GM19193 (cell line): Measurements from ENCODE around the gene GET3.

Source experiments
- POLR2A ChIP-seq: IDR thresholded peaks from 4 replicates; pipeline ENCODE4 v1.6.1; 2011; ENCODE audit not compliant: insufficient read depth, insufficient read length; ENCODE audit errors: extremely low read depth

The GET3 gene

DNA sequence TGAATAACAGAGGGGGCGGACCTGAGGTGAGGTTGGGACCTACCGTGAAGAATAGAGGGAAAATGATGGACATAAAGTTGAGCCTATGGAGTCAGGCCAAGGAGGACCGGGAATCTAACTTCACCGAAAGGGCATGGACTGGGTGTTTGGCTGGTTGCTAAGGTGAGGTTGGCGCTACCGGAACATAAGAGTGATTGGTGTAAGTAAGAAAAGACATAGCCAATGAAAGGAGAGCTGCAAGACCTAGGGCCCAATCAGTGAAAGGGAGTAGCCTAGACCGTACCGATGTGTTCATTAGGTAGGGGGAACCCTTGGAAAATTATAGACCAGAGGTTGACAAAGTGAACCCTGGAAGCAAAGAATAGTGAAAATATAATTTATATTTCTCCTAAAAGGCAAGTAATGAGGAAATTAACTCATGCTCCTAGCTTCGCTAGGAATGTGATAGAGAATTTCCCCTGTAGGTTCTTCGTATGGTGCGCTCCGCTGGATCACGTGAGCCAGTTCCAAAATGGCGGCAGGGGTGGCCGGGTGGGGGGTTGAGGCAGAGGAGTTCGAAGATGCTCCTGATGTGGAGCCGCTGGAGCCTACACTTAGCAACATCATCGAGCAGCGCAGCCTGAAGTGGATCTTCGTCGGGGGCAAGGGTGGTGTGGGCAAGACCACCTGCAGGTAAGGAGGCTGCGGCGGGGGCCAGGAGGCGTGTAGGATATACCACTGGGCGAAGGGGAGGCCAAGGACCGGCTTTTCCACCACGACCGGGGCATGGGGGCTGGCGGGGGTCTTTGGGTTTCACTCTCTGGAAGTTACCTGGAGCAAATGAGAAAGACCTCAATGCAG is at the start of gene GET3:
TSS of gene GET3 (plus strand) at position 503 of the 840 bp plus-strand sequence. CDS start at position 512, 9 bp downstream.
- TF ChIP-seq POLR2A: peak; percentile 91

DNA sequence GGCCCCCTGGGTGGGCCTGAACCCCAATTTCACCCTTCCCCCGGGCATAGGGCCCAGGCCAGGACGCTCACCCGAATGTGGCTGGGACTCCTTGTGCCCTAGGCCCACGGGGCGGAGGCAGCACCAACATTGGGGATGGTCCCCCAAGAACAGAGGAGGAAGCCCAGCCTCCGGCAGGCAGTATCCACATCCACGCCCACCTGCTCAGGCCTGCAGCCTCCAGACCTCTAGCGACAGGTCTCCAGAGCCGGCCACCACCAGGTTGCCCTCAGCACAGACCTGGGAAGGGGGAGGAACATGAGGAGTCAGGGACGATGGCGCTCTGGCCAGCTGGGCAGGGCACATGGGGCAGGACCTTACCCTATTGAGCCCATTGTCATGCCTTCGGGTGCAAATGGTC is 48.3 kb upstream of the GET3 start:
- no peak for TF ChIP-seq POLR2A

DNA sequence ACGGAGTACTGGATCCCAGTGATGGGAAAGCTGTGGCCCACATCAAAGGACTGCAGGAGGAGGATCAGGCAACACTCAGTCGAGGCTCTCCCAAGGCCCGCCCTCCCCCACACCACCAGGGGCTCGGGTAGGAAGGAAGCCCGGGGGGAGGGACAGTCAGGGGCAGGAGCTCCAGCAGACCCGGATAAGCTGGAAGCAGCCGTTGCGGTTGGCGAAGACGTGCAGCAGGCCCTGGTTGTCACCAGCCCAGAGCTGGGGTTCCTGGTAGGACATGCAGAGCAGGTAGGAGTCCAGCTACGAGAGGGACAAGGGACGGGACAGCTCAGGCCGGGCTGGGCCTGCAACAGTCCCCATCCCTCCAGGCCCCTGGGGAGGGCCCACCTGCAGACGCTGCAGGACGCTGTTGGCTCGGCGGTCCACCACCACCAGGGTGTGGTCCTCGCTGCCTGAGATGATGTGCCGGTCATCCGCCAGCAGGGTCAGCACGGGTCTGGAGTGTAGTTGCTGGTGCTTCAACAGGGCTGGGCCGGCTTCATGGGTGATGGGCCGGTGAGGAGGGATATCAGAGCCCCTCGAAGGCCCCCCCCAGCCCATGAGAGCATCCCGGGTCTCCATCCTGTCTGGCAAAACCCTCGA is 47.6 kb upstream of the GET3 start:
- no peak for TF ChIP-seq POLR2A

DNA sequence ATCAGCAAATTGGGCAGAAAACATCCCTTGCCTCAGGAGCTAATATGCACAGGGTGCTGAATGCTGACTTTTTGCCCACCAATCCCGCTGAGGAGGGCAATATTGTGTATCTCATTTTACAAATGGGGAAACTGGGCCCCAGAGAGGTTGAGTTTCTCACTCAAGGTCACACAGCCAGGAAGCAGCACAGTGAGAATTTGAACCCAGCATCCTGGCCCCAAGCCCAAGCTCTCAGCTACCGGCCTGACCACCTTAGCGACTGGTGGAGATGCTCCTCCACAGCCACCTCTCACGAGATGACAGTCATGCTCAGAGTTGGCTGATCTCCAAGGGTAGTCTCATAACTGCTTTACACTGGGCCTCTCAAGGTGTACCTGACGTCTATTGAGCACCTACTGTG is 44.3 kb upstream of the GET3 start:
- no peak for TF ChIP-seq POLR2A

DNA sequence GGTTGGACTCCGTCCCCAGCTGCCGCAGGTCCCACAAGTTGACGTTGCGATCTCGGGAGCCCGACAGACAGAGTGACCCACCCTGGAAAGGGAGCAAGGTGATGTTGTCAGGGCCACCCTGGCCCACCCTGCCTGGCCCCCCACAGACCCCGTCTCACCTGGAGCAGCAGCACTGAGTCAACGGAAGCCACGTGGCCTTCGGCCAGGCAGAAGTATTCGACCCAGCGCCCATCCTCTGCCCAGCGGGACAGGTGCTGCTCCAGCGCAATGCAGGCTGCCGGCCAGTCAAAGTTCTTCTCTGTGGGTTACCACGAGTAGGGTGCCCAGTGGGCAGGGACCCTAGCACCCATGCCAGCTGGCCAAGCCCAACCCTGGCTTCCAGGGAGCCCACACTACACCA is 42.7 kb upstream of the GET3 start:
- no peak for TF ChIP-seq POLR2A

DNA sequence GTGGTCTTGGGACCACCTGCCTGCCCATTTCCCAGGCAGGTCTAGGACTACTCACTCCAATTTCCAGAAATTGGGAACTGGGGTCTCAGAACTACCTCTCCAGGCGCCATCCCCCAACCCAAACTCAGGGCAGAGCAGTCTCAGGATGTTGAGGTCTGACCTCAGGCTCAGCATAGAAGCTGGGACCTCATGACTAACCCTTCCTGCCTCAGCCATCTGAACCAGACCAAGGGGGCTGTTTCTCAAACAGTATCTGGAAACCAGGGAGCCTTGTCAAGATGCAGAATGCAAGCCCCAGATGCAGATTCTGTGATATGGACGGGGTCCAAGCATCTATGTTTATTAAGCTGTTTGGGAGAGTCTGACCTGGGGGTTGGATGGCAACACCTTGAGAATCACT is 42.2 kb upstream of the GET3 start:
- no peak for TF ChIP-seq POLR2A

DNA sequence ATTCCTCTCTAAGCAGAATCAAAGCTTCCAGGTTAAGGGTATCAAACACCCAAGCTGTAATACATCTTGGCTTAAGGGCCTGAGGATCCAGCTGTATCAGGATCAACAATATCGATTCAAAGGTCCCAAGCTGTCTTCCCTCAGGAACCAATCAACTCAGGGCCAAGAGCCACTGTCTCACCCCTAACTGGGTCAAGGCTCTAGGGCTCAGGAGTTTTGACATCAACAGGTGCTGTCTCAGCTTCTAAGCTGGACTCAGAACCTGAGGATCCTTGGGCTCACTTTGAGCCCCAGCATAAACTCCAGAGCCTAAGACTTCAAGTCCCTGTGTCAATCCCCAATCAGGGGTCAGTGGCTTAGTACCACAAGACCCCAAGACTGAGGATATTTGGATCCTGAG is 41.8 kb upstream of the GET3 start:
- TF ChIP-seq POLR2A: no peak

DNA sequence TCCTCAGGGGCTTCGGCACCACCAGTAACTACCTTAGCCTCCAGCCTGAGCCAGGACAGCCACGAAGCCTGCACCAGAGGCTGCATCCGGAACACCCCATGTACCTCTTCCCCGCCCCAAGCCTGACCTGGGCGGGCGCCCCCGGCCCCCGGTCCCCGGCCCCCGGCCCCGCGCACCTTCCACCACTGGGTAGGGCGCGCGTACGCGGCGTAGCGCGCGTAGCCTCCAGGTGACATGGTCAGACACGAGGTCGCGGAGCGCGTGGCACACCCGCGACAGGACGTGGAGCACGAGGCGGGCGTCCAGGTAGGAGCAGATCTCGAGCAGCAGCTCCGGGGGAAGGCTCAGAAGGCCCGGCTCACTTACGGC is 41.3 kb upstream of the GET3 start:
- no peak for TF ChIP-seq POLR2A

DNA sequence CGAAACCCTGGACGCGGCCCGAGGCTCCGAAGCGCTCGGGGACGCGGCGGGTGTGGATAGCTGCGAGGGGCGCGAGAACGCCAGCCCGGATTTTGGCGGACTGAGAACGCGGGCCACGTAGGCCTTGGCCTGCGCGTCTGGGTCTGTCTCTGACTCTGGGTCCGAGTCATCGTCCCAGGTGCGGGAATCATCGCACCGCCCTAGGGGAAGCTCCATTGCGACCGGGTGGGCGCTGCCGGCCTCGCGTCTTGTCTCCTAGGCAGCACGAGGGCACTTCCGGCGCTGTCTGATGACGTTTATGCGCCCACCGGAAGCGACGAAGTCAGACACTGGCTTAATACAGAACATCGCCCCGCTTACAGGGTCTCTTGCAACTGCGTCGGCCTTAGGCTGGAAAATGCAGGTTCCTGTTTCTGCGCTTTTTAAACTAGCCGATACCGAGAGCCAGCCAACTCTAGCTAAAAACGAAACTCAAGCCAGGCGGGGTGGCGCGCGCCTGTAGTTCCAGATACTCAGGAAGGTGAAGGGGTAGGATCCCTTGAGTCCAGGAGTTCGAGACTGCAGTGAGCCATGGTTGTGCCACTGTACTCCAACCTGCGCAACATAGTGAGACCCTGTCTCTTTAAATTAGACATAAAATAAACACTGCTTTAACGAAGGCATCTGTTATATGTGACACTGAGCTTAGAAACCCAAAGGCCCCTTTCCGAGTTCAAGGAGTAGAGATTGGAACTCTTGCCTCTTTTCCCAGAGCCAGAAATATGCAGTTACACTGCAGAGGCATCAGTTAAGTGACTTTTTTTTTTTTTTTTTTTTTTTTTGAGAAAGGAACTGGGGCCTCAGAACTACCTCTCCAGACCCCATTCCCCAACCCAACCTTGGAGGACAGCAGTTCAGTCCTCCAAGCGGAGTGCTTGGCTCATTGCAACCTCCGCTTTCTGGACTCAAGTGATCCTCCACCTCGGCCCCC is 40.6 kb upstream of the GET3 start, which contains the start of gene FBXW9:
TSS of gene FBXW9 (minus strand) at position 266 of the 970 bp plus-strand sequence. CDS start at position 216, 50 bp downstream.
- TF ChIP-seq POLR2A: peak; percentile 77

DNA sequence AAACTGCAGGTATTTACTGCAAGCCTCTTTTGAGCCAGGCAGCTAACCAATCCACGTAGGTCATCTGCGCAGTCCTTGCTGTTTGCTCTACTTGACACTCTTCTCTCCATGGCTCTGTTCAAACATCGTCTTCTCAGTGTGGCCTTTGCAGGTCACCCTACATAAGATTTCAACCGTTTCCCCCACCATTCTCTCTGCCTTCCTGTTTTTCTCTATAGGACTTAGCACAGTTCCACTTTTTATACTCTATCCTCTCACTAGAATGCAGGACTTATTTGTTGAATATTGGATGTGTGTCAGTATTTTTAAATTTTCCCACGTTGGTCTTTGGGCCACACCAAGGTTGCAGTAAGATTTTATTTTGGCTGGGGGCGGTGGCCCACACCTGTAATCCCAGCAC is 39.2 kb upstream of the GET3 start:
- TF ChIP-seq POLR2A: no peak

DNA sequence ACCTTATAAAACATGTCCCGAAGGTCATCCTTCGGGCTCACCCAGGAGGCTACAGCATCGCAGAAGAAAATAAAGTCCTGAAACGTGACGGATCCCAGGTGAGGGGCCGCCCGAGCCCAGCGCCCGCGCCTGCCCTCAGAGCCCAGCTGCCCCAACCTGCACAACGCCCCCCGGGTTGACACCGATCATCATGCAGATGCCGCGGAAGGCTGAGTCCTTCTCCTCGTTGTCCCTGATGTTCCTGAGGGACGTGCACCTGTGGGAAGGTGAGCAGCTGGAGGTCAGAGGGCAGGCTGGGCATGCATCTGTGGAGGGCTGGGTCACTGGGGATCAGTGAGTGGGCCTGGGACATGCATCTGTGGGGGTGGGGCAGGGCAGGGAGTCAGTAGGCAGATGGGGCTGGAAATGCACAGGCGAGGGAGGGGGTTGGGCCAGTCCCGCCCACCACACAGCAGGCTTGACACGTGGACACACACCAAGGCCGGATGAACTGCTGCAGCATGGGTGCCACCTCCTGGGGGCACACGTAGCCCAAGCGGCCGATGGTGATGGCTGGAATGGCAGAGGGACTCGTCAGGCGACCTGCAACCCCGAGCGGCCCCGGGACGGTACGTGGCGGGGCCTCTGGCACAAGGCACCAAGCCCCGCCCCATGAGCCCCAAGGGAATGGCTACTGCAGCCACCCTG is 35.6 kb upstream of the GET3 start:
- no peak for TF ChIP-seq POLR2A

DNA sequence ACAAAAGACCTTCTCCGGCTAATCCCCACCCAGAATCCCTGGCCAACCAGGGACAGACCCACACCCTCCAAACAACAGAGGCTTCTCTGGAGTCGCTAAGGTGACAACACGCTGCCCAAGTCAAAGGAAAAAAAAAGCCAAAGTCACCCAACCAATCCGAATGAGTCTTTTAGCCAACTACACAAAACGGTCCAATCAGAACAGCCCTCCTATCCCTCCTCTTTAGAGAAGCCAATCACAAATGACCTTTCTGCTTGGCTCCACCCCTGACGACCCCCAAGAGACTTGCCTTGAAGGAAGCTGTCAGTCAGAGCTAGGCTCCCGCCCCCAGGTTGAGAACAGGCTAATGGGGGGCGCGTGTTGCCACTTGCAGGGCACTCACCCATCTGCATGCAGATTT is 34.3 kb upstream of the GET3 start:
- TF ChIP-seq POLR2A: no peak

DNA sequence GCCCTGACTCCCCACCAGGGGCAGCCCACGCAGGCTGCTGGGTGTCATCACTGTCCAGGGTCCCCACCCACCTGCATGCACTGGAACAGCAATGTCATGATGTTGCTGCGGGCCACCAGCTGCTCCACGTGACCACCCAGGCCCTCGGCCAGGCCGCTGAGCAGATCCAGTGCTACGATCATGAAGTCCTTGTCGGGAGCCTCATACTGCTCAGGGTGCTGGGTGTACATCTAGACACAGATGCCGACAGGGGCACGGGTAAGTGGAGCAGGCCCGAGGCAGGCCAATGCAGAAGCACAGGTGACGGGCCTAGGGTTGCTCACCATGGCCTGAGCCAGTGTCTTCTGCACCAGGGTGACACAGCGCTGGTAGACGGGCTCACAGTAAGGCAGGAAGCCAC is 32.1 kb upstream of the GET3 start:
- no peak for TF ChIP-seq POLR2A

DNA sequence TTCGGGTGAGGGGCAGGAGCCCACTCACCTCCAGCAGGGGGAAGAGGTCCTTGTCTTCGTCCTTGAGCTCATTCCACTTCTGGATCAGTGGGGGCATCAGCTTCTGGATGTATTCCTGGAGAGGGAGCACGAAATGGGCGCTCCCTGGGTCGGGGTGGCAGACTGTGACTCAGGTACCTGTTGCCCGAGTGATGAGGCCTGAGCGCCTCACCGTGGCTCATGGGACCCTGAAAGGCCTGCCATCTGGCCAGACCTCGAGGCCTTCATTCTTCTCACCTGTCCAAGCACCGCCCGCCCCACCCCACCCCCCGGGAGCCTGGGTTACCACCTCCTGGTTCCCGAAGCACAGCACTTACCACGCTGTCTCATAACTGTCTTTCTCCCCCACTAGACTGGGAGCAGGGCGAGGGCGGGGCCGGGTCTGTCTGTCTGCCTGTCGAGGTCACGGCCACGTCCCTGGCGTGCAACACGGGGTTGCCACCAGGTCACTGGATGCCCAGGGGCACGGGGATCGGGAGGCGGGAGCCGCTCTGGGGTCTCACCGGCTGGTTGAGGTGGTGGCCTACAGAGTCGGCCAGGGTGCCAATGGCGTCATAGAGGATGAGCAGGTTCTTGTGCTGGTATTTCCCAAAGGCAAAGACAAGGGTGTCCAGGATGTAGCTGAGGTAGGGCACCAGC is 31.5 kb upstream of the GET3 start:
- TF ChIP-seq POLR2A: no peak
